IMR-90 (cell line): ENCODE data around the gene PITPNM1. TPM values are rescaled to one million over a fixed set of nuclear protein-coding genes. Genes with fewer than 3 reads are reported as not detected.

Experiments
- ATAC-seq: fragments of 200-7000 bp; cut with Tn5 transposase; 2 replicates; pipeline ENCODE4 v1.9.1; 2020; ENCODE audit warnings: low read depth, mild to moderate bottlenecking, moderate library complexity
- BruUV-seq: library from RNA; stranded (reverse); fragments of 400-500 nt; replicated peaks from 2 replicates; lab custom pipeline; 2021; lab: Mats Ljungman, UMichigan
- CTCF ChIA-PET: fragments of 300-600 bp; formaldehyde crosslinking; extraction: SDS; loops from one replicate; lab custom pipeline; 2021; ENCODE audit warnings: antibody characterized with exemption; lab: Yijun Ruan, JAX
- POLR2A ChIA-PET: fragments of 300-600 bp; sonication (Branson Sonifier 250); formaldehyde crosslinking; loops from one replicate; lab custom pipeline; 2022; ENCODE audit warnings: antibody characterized with exemption; ENCODE audit not compliant: unreplicated experiment; lab: Charles Lee
- DNase-seq: peaks from one replicate; pipeline ENCODE4 v3.0.0; 2013
- H2AFZ ChIP-seq: replicated peaks from 2 replicates; pipeline ENCODE3; 2013; ENCODE audit warnings: low read length, mild to moderate bottlenecking; ENCODE audit not compliant: poor library complexity
- H2AK5ac ChIP-seq: 2 replicates; pipeline ENCODE4 v1.6.1; 2013; ENCODE audit warnings: low read depth, low read length, inconsistent platforms
- H2AK9ac ChIP-seq: replicated peaks from 2 replicates; pipeline ENCODE3; 2013; ENCODE audit warnings: mild to moderate bottlenecking, low read depth, low read length, moderate library complexity; ENCODE audit not compliant: poor library complexity
- H2BK120ac ChIP-seq: 2 replicates; pipeline ENCODE4 v1.6.1; 2013; ENCODE audit warnings: low read depth, low read length, inconsistent platforms
- H2BK15ac ChIP-seq: 3 replicates; pipeline ENCODE4 v1.6.1; 2013; ENCODE audit warnings: low read depth, low read length, inconsistent platforms
- H2BK20ac ChIP-seq: 2 replicates; pipeline ENCODE4 v1.6.1; 2013; ENCODE audit warnings: low read depth, mild to moderate bottlenecking, inconsistent platforms, low read length, moderate library complexity
- H2BK5ac ChIP-seq: 2 replicates; pipeline ENCODE4 v1.6.1; 2013; ENCODE audit warnings: mild to moderate bottlenecking, low read depth, low read length, inconsistent platforms; ENCODE audit not compliant: poor library complexity, severe bottlenecking
- H3K14ac ChIP-seq: replicated peaks from 2 replicates; pipeline ENCODE4 v1.6.1; 2013; ENCODE audit warnings: low read depth, low read length, inconsistent platforms
- H3K18ac ChIP-seq: 2 replicates; pipeline ENCODE4 v1.6.1; 2013; ENCODE audit warnings: low read depth, low read length, control low read depth
- H3K23ac ChIP-seq: 2 replicates; pipeline ENCODE4 v1.6.1; 2013; ENCODE audit warnings: low read depth, low read length, inconsistent platforms
- H3K27ac ChIP-seq: 2 replicates; pipeline ENCODE4 v1.5.1; 2013; ENCODE audit warnings: mild to moderate bottlenecking, control low read depth, low read length; ENCODE audit not compliant: insufficient read depth
- H3K27me3 ChIP-seq: 2 replicates; pipeline ENCODE4 v1.6.1; 2013; ENCODE audit warnings: low read length; ENCODE audit not compliant: control insufficient read depth, insufficient read depth
- H3K36me3 ChIP-seq: 2 replicates; pipeline ENCODE4 v1.6.1; 2013; ENCODE audit warnings: low read length, mixed read lengths; ENCODE audit not compliant: control insufficient read depth, insufficient read depth
- H3K4ac ChIP-seq: 2 replicates; pipeline ENCODE4 v1.6.1; 2013; ENCODE audit warnings: low read depth, low read length, inconsistent platforms
- H3K4me1 ChIP-seq: 2 replicates; pipeline ENCODE4 v1.6.1; 2013; ENCODE audit warnings: low read length, mixed read lengths; ENCODE audit not compliant: control insufficient read depth, insufficient read depth
- H3K4me2 ChIP-seq: 2 replicates; pipeline ENCODE4 v1.6.1; 2013; ENCODE audit warnings: low read depth, mild to moderate bottlenecking, control low read depth, low read length, moderate library complexity
- H3K4me3 ChIP-seq: 2 replicates; pipeline ENCODE4 v1.5.1; 2013; ENCODE audit warnings: low read depth, mild to moderate bottlenecking, control low read depth, low read length, moderate library complexity; ENCODE audit not compliant: insufficient read depth
- H3K56ac ChIP-seq: 2 replicates; pipeline ENCODE4 v1.6.1; 2013; ENCODE audit warnings: low read length, inconsistent platforms; ENCODE audit not compliant: insufficient read depth; ENCODE audit errors: extremely low read depth
- H3K79me1 ChIP-seq, 2 experiments: 2 replicates each; pipeline ENCODE4 v1.6.1; 2013; ENCODE audit warnings: low read length in 2 of 2, inconsistent platforms in 1 of 2, low read depth in 1 of 2
- H3K9ac ChIP-seq: 2 replicates; pipeline ENCODE4 v1.6.1; 2013; ENCODE audit warnings: low read depth, low read length, control low read depth
- H3K9me1 ChIP-seq: 2 replicates; pipeline ENCODE4 v1.6.1; 2013; ENCODE audit warnings: low read length, inconsistent platforms; ENCODE audit not compliant: insufficient read depth
- H3K9me3 ChIP-seq: 2 replicates; pipeline ENCODE4 v1.6.1; 2013; ENCODE audit warnings: low read length; ENCODE audit not compliant: control insufficient read depth, insufficient read depth
- H4K20me1 ChIP-seq: 2 replicates; pipeline ENCODE4 v1.6.1; 2013; ENCODE audit warnings: low read length, inconsistent platforms; ENCODE audit not compliant: insufficient read depth
- H4K5ac ChIP-seq: 2 replicates; pipeline ENCODE4 v1.6.1; 2013; ENCODE audit warnings: mild to moderate bottlenecking, low read depth, low read length, control low read depth
- H4K8ac ChIP-seq, 2 experiments: 2 replicates each; pipeline ENCODE4 v1.6.1; 2013; ENCODE audit warnings: low read depth in 2 of 2, low read length in 2 of 2, control low read depth in 1 of 2, inconsistent platforms in 1 of 2
- H4K91ac ChIP-seq: 2 replicates; pipeline ENCODE4 v1.6.1; 2013; ENCODE audit warnings: low read depth, low read length, inconsistent platforms; ENCODE audit not compliant: insufficient read depth
- CHD1 ChIP-seq: IDR thresholded peaks from 2 replicates; pipeline ENCODE4 v1.6.1; 2012; ENCODE audit warnings: low read depth, low read length, improper control_type of control experiment
- MAFK ChIP-seq: IDR thresholded peaks from 2 replicates; pipeline ENCODE4 v1.6.1; 2012; ENCODE audit warnings: low read depth, low read length, improper control_type of control experiment
- RAD21 ChIP-seq: IDR thresholded peaks from 2 replicates; pipeline ENCODE4 v1.6.1; 2012; ENCODE audit warnings: low read length, improper control_type of control experiment
- WGBS, 2 experiments: methylation state at CpG; one replicate each; pipeline versions ENCODE4 v1.1.5 to v1.1.7; 2013; ENCODE audit warnings: missing lambda C conversion rate in 2 of 2; ENCODE audit not compliant: insufficient read length in 1 of 2; ENCODE audit errors: extremely low coverage in 2 of 2; 5-methylcytosine and 5-hydroxymethylcytosine counted together
- dilution Hi-C: fragments of 300-500 bp; cut with HindIII; formaldehyde crosslinking; loops from one replicate; pipeline ENCODE4 v1.14.3; 2018; ENCODE audit warnings: low sequenced_read_pairs; ENCODE audit not compliant: unreplicated experiment
- in situ Hi-C: fragments of 300-500 bp; cut with MboI; formaldehyde crosslinking; loops from 3 replicates; pipeline ENCODE4 v1.14.3; 2019; ENCODE audit warnings: low sequenced_read_pairs, inconsistent platforms, mixed read lengths
- intact Hi-C: fragments of 100-400 bp; cut with micrococcal nuclease; formaldehyde crosslinking; loops from 2 replicates; pipeline ENCODE4 v1.10.0; 2022
- polyA plus RNA-seq, 3 experiments: library from polyadenylated mRNA; depleted of rRNA; stranded (reverse); fragments of >200 nt; gene quantifications; 2 replicates each; pipeline ENCODE4 v1.2.3, GENCODE V29; 2012; ENCODE audit warnings: low replicate concordance in 1 of 3
- total RNA-seq: library from RNA; depleted of rRNA; stranded (reverse); fragments of >200 nt; gene quantifications from 2 replicates; pipeline ENCODE4 v1.2.3, GENCODE V29; 2012

Gene PITPNM1
- total and polyA plus RNA-seq, 2 of the 4 experiments (the other 2 are of a cell fraction) = 5.0 to 15.4 TPM

- dilution Hi-C loops = no loop called here
Observed at GRCh38 chr11:67521924-67522323, 16.8 kb upstream of the PITPNM1 start.

More at GRCh38 chr11:67521924-67522323, 16.8 kb upstream of the PITPNM1 start:
- POLR2A ChIA-PET = no interaction called here
- no peak overlapping the region for H3K56ac ChIP-seq
- intact Hi-C loops = no loop called here
- CTCF ChIA-PET = no interaction called here
- ATAC-seq = no peak
- no peak overlapping the region for H4K5ac ChIP-seq
- no peak overlapping the region for H3K4ac ChIP-seq
- H4K91ac ChIP-seq = no peak overlapping the region
- H3K9me3 ChIP-seq = no peaks in the 10 kb centered on the region
- no peak overlapping the region for H3K23ac ChIP-seq
- H3K79me1 ChIP-seq = no peaks in the 10 kb centered on the region
- H3K27ac ChIP-seq = no peak overlapping the region
- H2AFZ ChIP-seq = no peak overlapping the region
- in situ Hi-C loops = no loop called here
- TF ChIP-seq MAFK (no peak), RAD21 (no peak), CHD1 (no peak)
- no peak overlapping the region for H2BK5ac ChIP-seq
- no peak overlapping the region for H2BK20ac ChIP-seq
- H2AK5ac ChIP-seq = no peak overlapping the region
- H3K36me3 ChIP-seq = no peaks in the 10 kb centered on the region
- H3K9ac ChIP-seq = no peak overlapping the region
- no peak overlapping the region for H2BK15ac ChIP-seq
- H3K9me1 ChIP-seq = no peaks in the 10 kb centered on the region
- H3K4me1 ChIP-seq = no peaks in the 10 kb centered on the region
- no peak overlapping the region for H3K4me3 ChIP-seq
- no peak overlapping the region for H4K8ac ChIP-seq
- no peaks in the 10 kb centered on the region for H4K20me1 ChIP-seq
- H3K4me2 ChIP-seq = no peak overlapping the region
- WGBS, 2 experiments = no CpG with 5 or more reads among the region's 10 CpGs
- H3K27me3 ChIP-seq = peaks cover 29% of the 10 kb centered on the region
- no TSS peak for BruUV-seq
- H2AK9ac ChIP-seq = peak overlapping the region; percentile 33
- DNase-seq = no peak
- no peak overlapping the region for H2BK120ac ChIP-seq
- H3K14ac ChIP-seq = no peak overlapping the region
- H3K18ac ChIP-seq = no peak overlapping the region
